CD4-positive, alpha-beta T cell treated with Interleukin-1 beta for 1 hour (primary cell): ENCODE measurements around the gene IBTK.
"Not testable (repeated sequence)": the region's sequence is repeated elsewhere in the genome, so short reads cannot be mapped to it uniquely, and the experiment has no call there.

ENCODE experiments used
- DNase-seq, 2 donors: peaks; one replicate each; pipeline ENCODE4 v3.0.0-alpha.2; 2020 to 2022

The IBTK gene

DNA sequence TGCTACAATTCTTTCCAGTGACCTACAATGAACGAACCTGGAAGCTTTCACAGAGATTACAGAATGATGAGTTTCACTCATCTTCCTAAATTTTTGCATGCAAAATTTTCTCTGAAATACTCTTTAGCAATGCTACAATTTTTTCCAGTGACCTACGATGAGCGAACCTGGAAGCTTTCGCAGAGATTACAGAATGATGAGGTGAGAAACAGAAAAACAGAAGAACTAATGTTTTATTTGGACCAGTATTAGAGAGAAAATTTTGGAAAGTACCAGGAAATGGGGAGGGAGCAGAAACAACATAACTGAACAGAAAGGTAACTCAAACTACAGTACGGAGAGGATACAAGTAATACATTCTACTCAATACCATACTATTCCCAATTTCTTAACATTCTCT lies 75.0 kb downstream of the IBTK start:
- no peak for DNase-seq

GRCh38 chr6:82169138-82169876 lies 78.2 kb downstream of the IBTK start:
- DNase-seq, result no peak

GRCh38 chr6:82166493-82166892 lies 81.1 kb downstream of the IBTK start:
- DNase-seq, result no peak

GRCh38 chr6:82160255-82160990 lies 87.1 kb downstream of the IBTK start:
- DNase-seq, result no peak

- not testable (repeated sequence) for DNase-seq
Observed at GRCh38 chr6:82152786-82153185, 94.8 kb downstream of the IBTK start.

DNA sequence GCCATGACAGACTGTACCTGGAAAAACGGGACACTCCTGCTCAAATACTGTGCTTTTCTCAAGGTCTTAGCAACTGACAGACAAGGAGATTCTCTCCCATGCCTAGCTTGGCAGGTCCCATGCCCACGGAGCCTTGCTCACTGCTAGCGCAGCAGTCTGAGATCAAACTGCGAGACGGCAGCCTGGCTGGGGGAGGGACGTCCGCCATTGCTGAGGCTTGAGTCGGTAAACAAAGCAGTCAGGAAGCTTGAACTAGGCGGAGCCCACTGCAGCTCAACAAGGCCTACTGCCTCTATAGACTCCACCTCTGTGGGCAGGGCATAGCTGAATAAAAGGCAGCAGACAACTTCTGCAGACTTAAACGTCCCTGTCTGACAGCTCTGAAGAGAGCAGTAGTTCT lies 96.4 kb downstream of the IBTK start:
- DNase-seq, result not testable (repeated sequence)

DNA sequence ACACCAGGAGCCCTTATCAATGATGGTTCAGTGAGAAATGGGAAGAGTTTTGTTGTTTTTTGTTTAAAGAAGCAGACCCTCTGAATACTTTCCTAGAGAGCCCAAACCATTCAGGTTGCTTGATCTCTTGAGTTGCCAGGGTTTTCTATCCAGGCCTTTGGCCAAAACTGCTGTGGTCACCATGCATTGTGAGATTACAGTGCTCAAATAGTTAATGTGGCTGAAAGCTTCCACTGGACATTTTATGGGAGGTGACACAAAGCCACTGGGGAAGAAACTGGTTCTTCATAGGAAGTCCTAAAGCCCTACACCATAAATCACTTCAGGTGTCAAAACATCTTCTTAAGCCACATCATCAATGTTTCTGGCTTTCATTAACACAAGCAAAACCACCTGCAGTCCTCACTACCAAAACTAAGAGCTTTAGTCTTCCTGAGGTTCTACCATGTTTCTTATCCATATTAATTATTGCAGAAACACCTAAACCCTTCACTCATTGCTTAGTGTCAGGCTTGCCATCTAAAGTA lies 101.6 kb downstream of the IBTK start:
- no peak for DNase-seq

DNA sequence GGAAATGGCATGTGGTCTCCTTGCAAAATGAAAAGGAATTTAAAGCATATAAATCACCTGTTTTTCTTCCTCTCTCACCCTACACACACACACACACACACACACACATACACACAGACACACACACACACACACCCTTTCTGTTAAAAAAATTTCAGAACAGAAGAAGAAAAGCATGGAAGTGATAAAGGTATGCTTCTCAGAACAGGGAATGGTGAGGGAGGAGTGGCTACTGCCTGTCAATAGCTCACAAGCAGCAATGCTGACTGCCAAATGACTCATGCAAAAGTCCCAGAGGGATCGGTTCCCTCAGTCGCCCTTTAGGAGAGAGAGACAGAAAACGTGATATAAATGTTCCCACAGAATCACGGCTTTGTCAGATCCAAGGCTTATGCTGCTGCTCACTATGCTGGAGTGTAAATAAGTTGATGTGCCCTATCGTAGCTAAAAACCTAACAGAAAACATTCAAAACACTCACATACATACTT lies 102.6 kb downstream of the IBTK start:
- no peak for DNase-seq

DNA sequence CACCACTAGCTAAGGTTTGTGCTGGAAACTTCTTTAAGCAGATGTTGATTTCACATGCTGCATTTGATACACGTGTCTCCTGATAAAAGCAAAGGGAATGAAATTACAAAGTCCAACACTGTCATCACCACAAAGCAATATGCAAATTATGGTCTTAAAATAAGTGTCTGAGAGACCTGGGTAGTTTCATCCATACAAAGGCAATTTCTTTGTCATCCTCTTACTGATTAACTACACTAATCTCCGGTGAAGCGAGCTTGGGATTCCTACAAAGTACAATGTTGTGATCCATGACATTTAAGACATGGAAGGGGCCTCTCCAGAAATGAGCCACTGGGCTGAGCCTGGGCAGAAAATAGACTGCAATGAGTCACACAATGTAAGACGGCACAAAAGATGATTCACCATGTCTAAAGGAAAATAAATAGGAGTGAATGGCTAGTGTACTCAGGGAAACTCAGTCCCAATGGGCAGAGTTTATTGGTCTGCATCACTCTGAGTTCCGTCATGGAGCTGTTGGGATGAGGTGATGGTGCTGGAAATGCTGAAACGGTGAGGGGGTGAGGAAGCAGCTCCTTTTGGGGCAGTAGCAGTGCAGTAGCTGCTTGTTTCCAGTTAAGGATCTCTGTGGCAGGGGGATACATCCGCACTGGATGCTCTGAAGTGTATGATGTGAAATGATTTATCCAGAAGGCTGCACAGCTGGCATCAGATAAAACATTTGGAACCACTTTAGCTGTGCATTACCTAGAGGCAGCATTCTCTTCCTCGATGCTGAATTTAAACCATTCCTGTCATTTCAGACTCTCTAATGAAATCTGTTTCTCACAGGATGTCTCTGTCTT lies 103.3 kb downstream of the IBTK start:
- DNase-seq, result no peak

- DNase-seq, result no peak
Observed at GRCh38 chr6:82143041-82143481, 104.5 kb downstream of the IBTK start.

GRCh38 chr6:82142524-82142923 lies 105.0 kb downstream of the IBTK start:
- DNase-seq, result no peak

GRCh38 chr6:82138075-82138791 lies 109.3 kb downstream of the IBTK start:
- no peak for DNase-seq

- DNase-seq, result no peak
Observed at GRCh38 chr6:82131441-82131840, 116.1 kb downstream of the IBTK start.

GRCh38 chr6:82129797-82130196 lies 117.7 kb downstream of the IBTK start:
- no peak for DNase-seq

DNA sequence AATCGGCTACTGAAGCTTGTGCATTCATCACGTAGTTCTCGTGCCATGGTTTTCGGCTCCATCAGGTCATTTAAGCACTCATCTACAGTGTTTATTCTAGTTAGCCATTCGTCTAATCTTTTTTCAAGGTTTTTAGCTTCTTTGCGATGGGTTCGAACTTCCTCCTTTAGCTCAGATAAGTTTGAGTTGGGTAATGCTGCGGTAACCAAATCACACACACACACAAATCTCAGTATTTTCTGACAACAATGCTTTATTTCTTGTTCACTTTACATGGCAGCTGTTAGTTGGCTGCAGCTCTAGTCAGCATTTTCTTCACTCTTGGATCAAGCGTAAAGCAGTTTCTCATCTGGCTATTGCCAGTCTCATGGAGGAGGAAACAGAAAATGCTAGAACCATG lies 118.6 kb downstream of the IBTK start:
- DNase-seq, result not testable (repeated sequence)

DNA sequence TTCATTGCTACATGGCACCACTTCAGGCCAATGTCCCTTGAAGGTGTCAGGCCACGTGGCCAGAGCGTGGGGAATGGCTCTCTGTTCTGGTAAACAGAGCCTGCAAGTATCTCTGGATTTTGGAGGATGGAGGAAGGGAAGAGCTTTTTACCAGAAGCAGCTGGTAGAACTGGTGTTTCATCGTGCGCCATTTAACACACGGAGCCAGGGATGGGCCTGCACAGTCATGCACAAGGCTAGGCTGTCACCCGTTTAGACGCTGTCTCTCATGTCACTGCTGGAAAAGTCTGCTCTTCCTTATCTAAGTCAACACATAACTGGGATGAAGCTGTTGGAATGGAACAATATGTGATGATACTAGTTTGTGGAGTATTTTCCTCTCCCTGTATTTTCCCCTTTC lies 123.9 kb downstream of the IBTK start:
- DNase-seq, result no peak
